Body of pancreas (tissue), 4 donors: ENCODE results near the gene NOM1.

Source experiments
- POLR2A ChIP-seq, 3 donors: fragments of 450-650 bp; IDR thresholded peaks; one replicate each; pipeline ENCODE4 v1.6.1; 2016; ENCODE audit warnings: antibody characterized with exemption in 3 of 3, mild to moderate bottlenecking in 2 of 3
- TF ChIP-seq, protein P1 (sequence below), 7 experiments: fragments of 450-650 bp in 4 of 7; fragments of 200-600 bp in 3 of 7; sonication (generic) in 3 of 7; IDR thresholded peaks; one replicate each; pipeline ENCODE4 v1.5.1; 2016 to 2019; ENCODE audit warnings: antibody characterized with exemption in 7 of 7

DNA sequence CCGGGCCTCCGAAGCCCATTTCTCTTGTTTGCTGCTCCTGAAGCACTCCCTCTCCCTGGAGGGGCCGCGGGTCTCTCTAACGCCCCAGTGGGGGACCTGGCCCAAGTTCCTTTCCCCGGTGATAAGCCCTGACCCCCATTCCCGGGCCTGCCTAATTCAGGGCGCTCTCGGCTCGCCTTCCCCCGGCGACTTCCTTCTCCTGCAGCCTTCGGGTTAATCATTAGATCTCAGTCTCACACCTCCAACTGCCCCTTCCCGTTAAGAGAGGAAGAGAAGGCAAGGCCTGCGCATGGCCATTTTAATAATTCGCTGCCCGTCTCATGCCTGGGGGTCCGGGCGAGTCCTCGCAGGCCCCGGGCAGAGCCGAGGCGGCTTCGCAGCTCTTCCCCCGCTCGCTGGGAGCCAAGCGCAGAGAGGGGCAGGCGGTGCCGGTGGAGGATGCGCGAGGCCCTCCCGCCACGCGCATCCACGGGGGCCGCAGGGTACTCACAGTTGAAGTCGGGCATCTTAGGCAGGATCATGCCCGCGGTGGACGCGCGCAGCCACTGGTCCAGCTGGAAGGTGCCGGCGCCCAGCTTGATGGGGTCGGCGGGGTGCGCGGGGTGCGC lies 59.8 kb downstream of the NOM1 start:
- TF ChIP-seq, protein P1, sequence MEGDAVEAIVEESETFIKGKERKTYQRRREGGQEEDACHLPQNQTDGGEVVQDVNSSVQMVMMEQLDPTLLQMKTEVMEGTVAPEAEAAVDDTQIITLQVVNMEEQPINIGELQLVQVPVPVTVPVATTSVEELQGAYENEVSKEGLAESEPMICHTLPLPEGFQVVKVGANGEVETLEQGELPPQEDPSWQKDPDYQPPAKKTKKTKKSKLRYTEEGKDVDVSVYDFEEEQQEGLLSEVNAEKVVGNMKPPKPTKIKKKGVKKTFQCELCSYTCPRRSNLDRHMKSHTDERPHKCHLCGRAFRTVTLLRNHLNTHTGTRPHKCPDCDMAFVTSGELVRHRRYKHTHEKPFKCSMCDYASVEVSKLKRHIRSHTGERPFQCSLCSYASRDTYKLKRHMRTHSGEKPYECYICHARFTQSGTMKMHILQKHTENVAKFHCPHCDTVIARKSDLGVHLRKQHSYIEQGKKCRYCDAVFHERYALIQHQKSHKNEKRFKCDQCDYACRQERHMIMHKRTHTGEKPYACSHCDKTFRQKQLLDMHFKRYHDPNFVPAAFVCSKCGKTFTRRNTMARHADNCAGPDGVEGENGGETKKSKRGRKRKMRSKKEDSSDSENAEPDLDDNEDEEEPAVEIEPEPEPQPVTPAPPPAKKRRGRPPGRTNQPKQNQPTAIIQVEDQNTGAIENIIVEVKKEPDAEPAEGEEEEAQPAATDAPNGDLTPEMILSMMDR (IDR thresholded peaks at IDR 0.05), result no peak
- TF ChIP-seq POLR2A (IDR thresholded peaks at IDR 0.05), result peak; percentile 29 to 62 (median 56)
